AG09319 (cell line): ENCODE results near the gene TIAM2.
"Not testable (repeated sequence)": the region's sequence is repeated elsewhere in the genome, so short reads cannot be mapped to it uniquely, and the experiment has no call there.

ENCODE experiments used
- DNase-seq: peaks from one replicate; pipeline ENCODE4 v3.0.0-alpha.2; 2010; ENCODE audit warnings: low read depth; ENCODE audit errors: extremely low read depth
- TF ChIP-seq, protein P1 (sequence below): IDR thresholded peaks from 2 replicates; pipeline ENCODE4 v1.5.1; 2011; ENCODE audit warnings: low read depth, mild to moderate bottlenecking, inconsistent platforms, low read length, moderate library complexity

TIAM2 gene

DNA sequence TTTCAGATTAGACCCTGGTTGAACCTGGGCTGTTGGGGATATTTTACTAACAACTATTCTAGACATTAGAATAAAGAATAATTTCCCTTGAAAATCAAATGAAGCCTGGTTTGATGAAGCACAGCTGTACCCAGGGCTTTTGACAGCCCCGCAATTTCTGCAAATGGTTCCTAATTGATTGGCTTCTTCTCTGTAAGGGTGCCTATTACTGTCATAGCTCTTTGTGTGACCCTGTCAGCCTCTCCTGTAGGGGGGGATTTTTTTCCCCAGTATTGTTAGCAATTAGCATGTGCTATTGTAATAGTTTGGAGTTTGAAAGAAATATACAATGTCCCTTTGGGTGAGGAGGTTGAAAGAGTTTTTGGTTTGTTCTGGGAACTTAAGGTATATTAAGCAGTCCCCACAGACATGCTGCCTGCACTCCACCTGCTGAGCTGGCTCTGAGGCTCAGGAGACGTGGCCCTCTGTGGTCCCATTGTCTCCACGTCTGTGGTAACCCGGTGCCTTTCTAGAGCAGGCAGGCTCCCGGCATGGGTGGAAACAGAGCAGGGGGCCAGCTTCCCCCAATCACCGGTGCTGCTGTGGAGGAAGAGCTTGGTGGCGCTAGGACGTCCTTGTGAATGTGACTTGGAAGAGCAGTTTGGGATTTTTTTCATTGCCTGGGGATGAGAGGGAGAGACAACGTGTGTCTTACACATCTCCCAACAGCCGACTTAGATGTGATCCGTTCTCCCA, 221.4 kb downstream of the TIAM2 start:
- TF ChIP-seq, protein P1, sequence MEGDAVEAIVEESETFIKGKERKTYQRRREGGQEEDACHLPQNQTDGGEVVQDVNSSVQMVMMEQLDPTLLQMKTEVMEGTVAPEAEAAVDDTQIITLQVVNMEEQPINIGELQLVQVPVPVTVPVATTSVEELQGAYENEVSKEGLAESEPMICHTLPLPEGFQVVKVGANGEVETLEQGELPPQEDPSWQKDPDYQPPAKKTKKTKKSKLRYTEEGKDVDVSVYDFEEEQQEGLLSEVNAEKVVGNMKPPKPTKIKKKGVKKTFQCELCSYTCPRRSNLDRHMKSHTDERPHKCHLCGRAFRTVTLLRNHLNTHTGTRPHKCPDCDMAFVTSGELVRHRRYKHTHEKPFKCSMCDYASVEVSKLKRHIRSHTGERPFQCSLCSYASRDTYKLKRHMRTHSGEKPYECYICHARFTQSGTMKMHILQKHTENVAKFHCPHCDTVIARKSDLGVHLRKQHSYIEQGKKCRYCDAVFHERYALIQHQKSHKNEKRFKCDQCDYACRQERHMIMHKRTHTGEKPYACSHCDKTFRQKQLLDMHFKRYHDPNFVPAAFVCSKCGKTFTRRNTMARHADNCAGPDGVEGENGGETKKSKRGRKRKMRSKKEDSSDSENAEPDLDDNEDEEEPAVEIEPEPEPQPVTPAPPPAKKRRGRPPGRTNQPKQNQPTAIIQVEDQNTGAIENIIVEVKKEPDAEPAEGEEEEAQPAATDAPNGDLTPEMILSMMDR: no peak
- no peak for DNase-seq

DNA sequence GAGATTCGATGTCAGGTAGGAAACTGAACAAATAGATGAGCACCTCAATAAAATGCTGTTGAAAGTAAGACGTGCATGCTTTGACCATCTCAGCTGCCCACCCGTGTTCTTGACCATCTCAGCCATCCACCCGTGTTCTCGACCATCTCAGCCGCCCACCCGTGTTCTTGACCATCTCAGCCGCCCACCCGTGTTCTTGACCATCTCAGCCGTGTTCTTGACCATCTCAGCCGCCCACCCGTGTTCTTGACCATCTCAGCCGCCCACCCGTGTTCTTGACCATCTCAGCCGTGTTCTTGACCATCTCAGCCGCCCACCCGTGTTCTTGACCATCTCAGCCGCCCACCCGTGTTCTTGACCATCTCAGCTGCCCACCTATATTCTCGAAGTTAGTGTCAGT, 223.6 kb downstream of the TIAM2 start:
- not testable (repeated sequence) for DNase-seq

DNA sequence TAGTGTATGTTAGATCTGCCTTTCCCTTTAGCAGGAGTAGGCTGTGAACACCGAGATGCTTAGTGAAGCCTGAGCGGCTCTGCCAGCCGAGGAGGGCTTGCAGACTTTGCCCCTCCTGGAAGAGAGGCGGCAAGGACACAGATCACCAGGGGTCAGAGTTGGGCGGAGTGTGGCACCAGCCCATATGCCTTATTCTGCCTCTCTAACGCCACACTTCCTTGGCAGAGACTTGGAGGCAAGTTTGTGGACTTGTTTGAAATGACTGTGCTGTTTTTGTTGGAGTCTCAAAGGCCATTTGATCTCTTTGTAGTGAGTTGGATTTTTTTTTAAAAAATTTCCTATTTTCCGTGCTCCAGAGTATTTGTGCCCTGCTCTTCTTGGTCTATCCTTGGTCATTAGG, 224.2 kb downstream of the TIAM2 start:
- TF ChIP-seq, protein P1: no peak

DNA sequence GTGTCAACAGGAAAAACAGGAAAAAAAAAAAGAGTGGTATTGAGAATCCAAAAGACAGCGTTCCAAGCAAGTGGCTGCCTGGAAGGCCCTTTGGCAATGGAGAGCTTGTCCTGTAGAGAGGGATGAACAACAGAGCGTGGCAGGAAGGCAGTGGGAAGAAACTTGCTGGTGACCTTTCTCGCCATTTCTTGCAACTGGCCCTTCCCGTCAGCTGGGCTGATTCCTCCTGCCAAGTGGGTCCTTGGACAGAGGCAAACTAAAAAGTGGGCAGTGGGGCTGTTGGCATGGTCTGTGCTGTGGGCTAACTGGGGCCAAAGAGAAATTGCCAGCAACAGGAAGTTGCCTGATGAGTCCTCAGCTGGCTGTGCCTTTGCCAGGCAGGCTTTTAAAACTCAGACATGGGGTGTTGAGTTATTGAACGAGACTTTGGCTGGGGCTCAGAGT, 224.8 kb downstream of the TIAM2 start:
- TF ChIP-seq, protein P1: no peak
- no peak for DNase-seq

More for the DNA sequence above, 224.2 kb downstream of the TIAM2 start:
- DNase-seq: no peak

DNA sequence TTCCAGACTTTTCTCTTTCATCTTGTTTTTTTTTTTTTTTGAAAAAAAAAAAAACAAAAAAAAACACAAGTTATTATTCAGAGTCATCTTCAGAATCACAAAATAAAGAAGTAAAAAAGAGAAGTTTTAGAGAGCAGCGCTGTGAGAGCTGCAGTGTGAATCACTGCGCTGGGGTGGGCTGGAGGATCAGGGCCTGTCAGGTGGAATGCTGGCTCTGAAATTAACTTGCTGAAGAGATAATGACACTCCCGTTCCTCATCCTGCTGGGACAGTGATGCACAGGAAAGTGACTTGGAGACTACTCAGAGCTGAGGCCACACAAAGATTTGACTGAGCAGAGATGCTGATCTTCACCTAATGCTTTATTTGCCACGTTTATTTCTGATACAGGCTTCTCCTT, 226.0 kb downstream of the TIAM2 start:
- DNase-seq: no peak
- TF ChIP-seq, protein P1: no peak

DNA sequence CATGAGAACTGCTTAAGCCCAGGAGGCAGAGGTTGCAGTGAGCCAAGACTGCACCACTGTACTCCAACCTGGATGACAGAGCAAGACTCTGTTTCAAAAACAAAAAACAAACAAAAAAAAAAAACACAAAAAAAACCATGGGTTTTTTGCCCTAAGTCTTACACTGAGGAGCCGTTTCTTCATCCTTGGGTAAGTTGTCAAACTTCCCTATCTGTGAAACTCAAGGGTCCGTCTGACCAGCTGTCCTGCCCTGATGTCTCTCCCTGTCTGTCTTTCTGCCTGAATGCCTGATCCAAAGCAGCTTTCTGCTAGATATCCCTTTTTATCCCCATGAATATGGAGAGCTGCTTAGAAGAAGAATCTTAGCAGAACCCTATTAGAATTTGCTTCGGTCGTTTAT, 227.4 kb downstream of the TIAM2 start:
- no peak for DNase-seq
- TF ChIP-seq, protein P1: no peak

DNA sequence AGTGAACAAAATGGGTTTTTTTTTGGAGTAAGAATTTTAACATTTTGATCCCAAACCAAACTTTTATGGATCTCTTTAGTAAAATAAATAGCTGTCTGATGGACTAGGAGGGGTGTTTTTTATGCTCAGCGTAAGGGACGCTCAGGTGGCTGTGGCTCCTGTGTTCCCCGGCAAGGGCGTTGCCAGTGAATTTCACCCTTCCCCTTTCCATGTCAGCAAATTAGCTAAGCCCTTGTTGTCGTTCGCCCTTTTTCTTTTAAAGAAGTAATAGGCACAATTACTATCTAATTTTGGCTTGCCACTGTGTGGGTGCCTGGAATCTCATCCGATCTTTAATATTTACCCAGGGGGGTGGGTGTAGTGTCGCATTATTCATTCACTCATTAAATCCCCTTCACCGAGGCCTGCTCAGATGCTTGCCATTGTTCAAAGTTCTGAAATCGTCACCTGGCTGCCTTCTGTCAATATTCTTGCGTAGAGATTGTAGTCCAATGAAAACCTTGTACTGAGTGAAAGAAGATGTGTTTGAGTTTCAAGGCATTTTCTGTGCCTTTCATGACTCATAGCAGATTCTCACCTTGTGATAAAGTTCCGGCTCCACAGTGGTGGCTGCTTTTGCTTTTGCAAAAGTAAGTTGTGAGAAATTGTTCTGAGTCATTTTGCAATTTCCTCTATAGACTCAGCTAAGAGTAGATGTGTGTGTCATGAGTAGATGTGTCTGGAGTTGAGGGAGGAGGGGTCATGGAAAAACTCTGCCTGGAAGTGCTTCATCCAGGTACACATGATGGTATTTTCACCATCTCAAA, 228.7 kb downstream of the TIAM2 start:
- TF ChIP-seq, protein P1: no peak
- no peak for DNase-seq

DNA sequence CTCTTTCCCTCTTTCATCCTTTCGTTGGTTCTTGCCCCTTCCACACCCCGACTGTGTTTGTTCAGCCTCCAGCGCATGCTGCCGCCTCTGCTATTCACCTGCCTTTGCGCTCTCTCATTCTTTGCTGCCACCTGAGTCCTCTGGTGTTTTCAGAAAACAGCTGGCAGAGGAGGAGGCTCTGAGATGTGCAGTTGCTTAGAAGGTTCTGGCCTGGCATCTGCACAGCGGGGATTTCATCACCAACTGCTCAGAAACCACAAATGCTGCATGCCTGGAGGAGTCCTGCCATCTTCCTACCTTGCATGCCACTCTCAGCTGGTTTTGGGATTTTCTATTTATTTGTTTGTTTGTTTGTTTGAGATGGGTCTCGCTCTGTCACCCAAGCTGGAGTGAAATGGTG, 229.5 kb downstream of the TIAM2 start:
- no peak for DNase-seq
- TF ChIP-seq, protein P1: no peak
